GM12878 (cell line): ENCODE results near the gene NEURL3. TPM values are rescaled to one million over a fixed set of nuclear protein-coding genes. Genes with fewer than 3 reads are reported as not detected.

Experiments
- ATAC-seq: fragments of 200-7000 bp; cut with Tn5 transposase; 3 replicates; pipeline ENCODE4 v1.9.1; 2020; ENCODE audit warnings: mild to moderate bottlenecking, moderate library complexity
- BruUV-seq: library from RNA; stranded (reverse); fragments of 400-500 nt; replicated peaks from 2 replicates; lab custom pipeline; 2021; lab: Mats Ljungman, UMichigan
- CTCF ChIA-PET: fragments of 300-600 bp; sonication (Branson Sonifier 250); formaldehyde crosslinking; extraction: SDS; loops from one replicate; lab custom pipeline; 2021; ENCODE audit warnings: inconsistent platforms; lab: Yijun Ruan, JAX
- POLR2A ChIA-PET: fragments of 350-600 bp; formaldehyde crosslinking; extraction: SDS; loops from one replicate; lab custom pipeline; 2021; ENCODE audit warnings: inconsistent platforms; lab: Charles Lee
- RAD21 ChIA-PET: fragments of 300-600 bp; sonication (Branson Sonifier 250); formaldehyde crosslinking; loops from one replicate; lab custom pipeline; 2023; ENCODE audit warnings: antibody characterized with exemption; ENCODE audit not compliant: unreplicated experiment; lab: Charles Lee
- SMC1A ChIA-PET: fragments of 300-600 bp; sonication (Branson Sonifier 250); formaldehyde crosslinking; loops from one replicate; lab custom pipeline; 2023; ENCODE audit not compliant: unreplicated experiment, uncharacterized antibody; lab: Charles Lee
- DNase-seq: peaks from one replicate; pipeline ENCODE4 v3.0.0-alpha.2; 2011; ENCODE audit warnings: low read depth, low spot score
- FAIRE-seq: peaks from 3 replicates; lab custom pipeline; 2011; peaks lifted over from hg19 to GRCh38; lab: Jason Lieb, UNC
- H2AFZ ChIP-seq: 2 replicates; pipeline ENCODE4 v1.6.0; 2011; ENCODE audit warnings: low read depth, low read length, control low read depth; ENCODE audit not compliant: control insufficient read depth
- H3K27ac ChIP-seq: 2 replicates; pipeline ENCODE4 v1.5.1; 2011; ENCODE audit warnings: control low read depth; ENCODE audit not compliant: control insufficient read depth, insufficient read depth
- H3K27me3 ChIP-seq, 2 experiments: replicated peaks in 1 of 2; 2 replicates each; pipeline versions ENCODE4 v1.6.0 to v1.6.1; 2011; ENCODE audit warnings: low read length in 1 of 2; ENCODE audit not compliant: control insufficient read depth in 2 of 2, insufficient read depth in 2 of 2
- H3K36me3 ChIP-seq, 2 experiments: 2 replicates each; pipeline ENCODE4 v1.5.1; 2011; ENCODE audit warnings: low read length in 1 of 2; ENCODE audit not compliant: control insufficient read depth in 2 of 2, insufficient read depth in 2 of 2
- H3K4me1 ChIP-seq: 2 replicates; pipeline ENCODE4 v1.6.1; 2011; ENCODE audit warnings: mild to moderate bottlenecking, low read length, moderate library complexity, mixed read lengths; ENCODE audit not compliant: control insufficient read depth, insufficient read depth
- H3K4me2 ChIP-seq: 2 replicates; pipeline ENCODE4 v1.6.0; 2011; ENCODE audit warnings: control low read depth; ENCODE audit not compliant: control insufficient read depth, insufficient read depth
- H3K4me3 ChIP-seq: fragments of 200-600 bp; sonication (generic); 2 replicates; pipeline ENCODE4 v1.5.1; 2016
- H3K79me2 ChIP-seq: 2 replicates; pipeline ENCODE4 v1.6.0; 2011; ENCODE audit warnings: low read length; ENCODE audit not compliant: control insufficient read depth, insufficient read depth
- H3K9ac ChIP-seq: 2 replicates; pipeline ENCODE4 v1.8.0; 2011; ENCODE audit warnings: low read length, control low read depth, mixed read lengths; ENCODE audit not compliant: control insufficient read depth, insufficient read depth
- H3K9me3 ChIP-seq: replicated peaks from 3 replicates; pipeline ENCODE4 v1.5.1; 2011; ENCODE audit warnings: mild to moderate bottlenecking, low read length; ENCODE audit not compliant: control insufficient read depth, insufficient read depth
- H4K20me1 ChIP-seq: 2 replicates; pipeline ENCODE4 v1.6.0; 2011; ENCODE audit not compliant: control insufficient read depth, insufficient read depth
- CHD2 ChIP-seq: IDR thresholded peaks from 2 replicates; pipeline ENCODE4 v1.6.1; 2011; ENCODE audit warnings: low read depth, low read length, improper control_type of control experiment, borderline replicate concordance
- CUX1 ChIP-seq: IDR thresholded peaks from 2 replicates; pipeline ENCODE4 v1.6.1; 2012; ENCODE audit warnings: improper control_type of control experiment, low read depth, low read length; ENCODE audit not compliant: insufficient replicate concordance
- HDGF ChIP-seq: fragments of 450-650 bp; IDR thresholded peaks from 2 replicates; pipeline ENCODE4 v1.6.1; 2016; ENCODE audit warnings: antibody characterized with exemption
- JUNB ChIP-seq: IDR thresholded peaks from 2 replicates; pipeline ENCODE4 v1.6.1; 2016; ENCODE audit warnings: antibody characterized with exemption, mild to moderate bottlenecking
- JUND ChIP-seq: IDR thresholded peaks from 2 replicates; pipeline ENCODE4 v1.6.1; 2012; ENCODE audit warnings: low read depth, mild to moderate bottlenecking, low read length, improper control_type of control experiment, moderate library complexity
- KAT2A ChIP-seq: conservative IDR thresholded peaks from 2 replicates; pipeline ENCODE4 v1.6.1; 2011; ENCODE audit warnings: low read depth, low read length; ENCODE audit not compliant: control insufficient read depth
- MEF2B ChIP-seq: fragments of 450-650 bp; IDR thresholded peaks from 2 replicates; pipeline ENCODE4 v1.6.1; 2018; ENCODE audit warnings: mild to moderate bottlenecking, moderate library complexity; ENCODE audit not compliant: partially characterized antibody, poor library complexity, severe bottlenecking
- MTA2 ChIP-seq: fragments of 450-650 bp; IDR thresholded peaks from 2 replicates; pipeline ENCODE4 v1.6.1; 2016; ENCODE audit warnings: low read depth, mild to moderate bottlenecking, moderate library complexity
- SIX5 ChIP-seq: IDR thresholded peaks from 2 replicates; pipeline ENCODE4 v1.6.1; 2011; ENCODE audit warnings: mild to moderate bottlenecking, low read depth, low read length, moderate library complexity; ENCODE audit not compliant: severe bottlenecking
- SP1 ChIP-seq: IDR thresholded peaks from one replicate; pipeline ENCODE4 v1.6.1; 2011; ENCODE audit warnings: low read depth, low read length
- YY1 ChIP-seq: IDR thresholded peaks from 2 replicates; pipeline ENCODE4 v1.6.1; 2011; ENCODE audit warnings: low read depth, mild to moderate bottlenecking, low read length
- ZBED1 ChIP-seq: IDR thresholded peaks from 2 replicates; pipeline ENCODE4 v1.6.1; 2016; ENCODE audit warnings: borderline replicate concordance
- WGBS: methylation state at CpG from one replicate; pipeline ENCODE4 v1.1.6; 2016; ENCODE audit warnings: low lambda C conversion rate; ENCODE audit not compliant: insufficient replicate concordance, insufficient coverage; ENCODE audit errors: missing lambda C conversion rate; 5-methylcytosine and 5-hydroxymethylcytosine counted together
- in situ Hi-C: fragments of 300-500 bp; cut with MboI; formaldehyde crosslinking; loops from 9 replicates; pipeline ENCODE4 v1.14.3; 2018; ENCODE audit warnings: mixed read lengths
- intact Hi-C: fragments of 100-400 bp; cut with micrococcal nuclease; formaldehyde crosslinking; loops from one replicate; pipeline ENCODE4 v1.14.2; 2022; ENCODE audit not compliant: unreplicated experiment
- polyA plus RNA-seq, 11 experiments: library from polyadenylated mRNA; depleted of rRNA in 4 of 11; unstranded in 6 of 11; stranded (reverse) in 5 of 11; fragments of >200 nt; fragmentation: Nextera tagmentation in 4 of 11; fragmentation: Illumina TruSeq in 1 of 11; extraction: Ambion mirVana in 4 of 11; extraction: Trizol in 1 of 11; gene quantifications; 1 replicate in 1 of 11; 2 replicates in 10 of 11; pipeline versions ENCODE4 v1.2.1 to v1.2.3, GENCODE V29; 2011 to 2016; ENCODE audit warnings: inconsistent platforms in 2 of 11, missing spikeins in 2 of 11, low read depth in 1 of 11
- total RNA-seq, 4 experiments: library from RNA; depleted of rRNA in 3 of 4; stranded (reverse); fragments of >200 nt in 3 of 4; fragmentation: Illumina TruSeq in 1 of 4; extraction: Trizol in 1 of 4; gene quantifications; 2 replicates each; pipeline versions ENCODE4 v1.2.1 to v1.2.3, GENCODE V29; 2013 to 2021
- TF ChIP-seq, protein P1 (sequence below): IDR thresholded peaks from 2 replicates; pipeline ENCODE4 v1.6.1; 2011; ENCODE audit warnings: low read depth, low read length, improper control_type of control experiment, borderline replicate concordance

Gene NEURL3
- total and polyA plus RNA-seq, 10 of the 15 experiments (the other 5 are each of a cell fraction or from before 2014, with no cell fraction given): 0.03 to 6.3 (median 0.47) TPM

DNA sequence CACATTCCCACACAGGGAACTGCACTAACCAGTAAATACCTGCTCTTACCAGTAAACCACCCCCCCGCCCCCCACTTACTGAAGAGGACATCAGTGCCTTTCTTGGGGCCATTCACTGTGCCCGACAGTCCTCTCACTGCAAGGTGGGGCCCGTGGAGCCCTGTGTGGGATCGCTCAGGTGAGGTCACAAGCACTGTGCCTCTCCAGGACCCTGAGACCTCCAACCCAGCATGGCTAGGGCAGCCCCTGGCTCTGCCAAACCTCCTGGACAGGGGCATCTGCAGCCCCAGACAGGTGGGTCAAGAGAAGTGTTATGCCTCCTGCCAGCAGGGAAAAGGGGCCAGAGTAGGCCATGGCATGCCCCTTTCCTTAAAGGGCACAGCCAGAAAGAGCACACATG, 6.7 kb upstream of the NEURL3 start (continued):
- no peak for TF ChIP-seq JUND
- TF ChIP-seq MEF2B: no peak

DNA sequence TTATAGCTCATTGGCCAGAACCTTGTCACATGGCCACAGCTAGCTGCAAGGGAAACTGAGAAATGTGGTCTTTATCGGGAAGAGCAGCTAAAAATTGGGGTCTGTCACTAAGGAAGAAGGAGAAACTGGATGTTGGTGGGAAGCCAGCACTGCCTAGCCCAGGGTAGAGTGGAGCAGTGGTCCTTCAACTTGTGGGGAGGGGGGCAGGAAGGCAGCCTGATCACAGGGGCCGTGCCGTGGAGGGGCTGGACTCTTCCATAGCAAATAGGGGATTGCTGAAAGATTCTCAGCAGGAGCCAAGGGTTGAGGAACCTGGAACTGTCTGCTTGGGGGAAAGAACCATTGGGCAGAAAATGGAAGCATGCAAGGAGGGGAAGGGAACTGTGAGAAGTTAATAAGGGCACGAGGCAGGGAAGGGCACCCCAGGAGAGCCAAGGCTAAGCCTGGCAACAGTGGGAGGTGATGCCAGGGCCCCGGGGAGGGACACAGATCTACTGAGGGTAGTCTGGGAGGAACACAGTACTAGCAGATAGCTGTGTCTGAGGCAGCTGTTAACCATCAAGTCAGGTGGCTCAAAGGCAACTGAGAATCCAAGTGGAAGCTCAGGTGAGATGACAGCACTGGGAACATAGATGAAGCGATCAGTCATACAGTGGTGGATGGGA, 5.9 kb upstream of the NEURL3 start:
- H3K4me2 ChIP-seq: no peak overlapping the region
- no peaks in the 10 kb centered on the region for H3K36me3 ChIP-seq
- no peak overlapping the region for H3K27ac ChIP-seq
- WGBS: 67% methylated on average over 6 of the region's 6 CpGs
- ChIA-PET RAD21 (interaction anchor here (0.6 to 9.9 kb wide), 11 partner anchors 11 to 518 kb away, joined by 3 to 144 read pairs (median 6); no protein-coding TSS in a partner anchor), SMC1A (interaction anchor here (0.7 to 8.1 kb wide), 20 partner anchors 8 to 263 kb away, joined by 3 to 123 read pairs (median 4); no protein-coding TSS in a partner anchor), CTCF (interaction anchor here (0.6 to 13.0 kb wide), 22 partner anchors 10 to 445 kb away, joined by 3 to 307 read pairs (median 6); no protein-coding TSS in a partner anchor), POLR2A (interaction anchor here (1.2 to 1.7 kb wide), 3 partner anchors 12 to 43 kb away, joined by 3 to 15 read pairs (median 5); no protein-coding TSS in a partner anchor)
- BruUV-seq: no TSS peak
- intact Hi-C loops (no loop called here), in situ Hi-C loops (no loop called here)
- no peak overlapping the region for H3K9ac ChIP-seq
- no peak overlapping the region for H3K4me3 ChIP-seq
- ATAC-seq (no peak), DNase-seq (no peak), FAIRE-seq (no peak)
- no peak overlapping the region; the same call in 1 of the 2 replicates for H2AFZ ChIP-seq
- no peak for TF ChIP-seq YY1
- no peak for TF ChIP-seq CUX1
- no peak for TF ChIP-seq SP1
- TF ChIP-seq, protein P1, sequence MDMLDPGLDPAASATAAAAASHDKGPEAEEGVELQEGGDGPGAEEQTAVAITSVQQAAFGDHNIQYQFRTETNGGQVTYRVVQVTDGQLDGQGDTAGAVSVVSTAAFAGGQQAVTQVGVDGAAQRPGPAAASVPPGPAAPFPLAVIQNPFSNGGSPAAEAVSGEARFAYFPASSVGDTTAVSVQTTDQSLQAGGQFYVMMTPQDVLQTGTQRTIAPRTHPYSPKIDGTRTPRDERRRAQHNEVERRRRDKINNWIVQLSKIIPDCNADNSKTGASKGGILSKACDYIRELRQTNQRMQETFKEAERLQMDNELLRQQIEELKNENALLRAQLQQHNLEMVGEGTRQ: no peak
- TF ChIP-seq HDGF: no peak
- TF ChIP-seq KAT2A: no peak
- no peak for TF ChIP-seq CHD2
- no peak for TF ChIP-seq ZBED1
- TF ChIP-seq SIX5: no peak
- no peak for TF ChIP-seq MTA2
- no peak for TF ChIP-seq JUNB
- H4K20me1 ChIP-seq: no peaks in the 10 kb centered on the region
- H3K79me2 ChIP-seq: no peaks in the 10 kb centered on the region
- peaks cover 12% of the 10 kb centered on the region for H3K4me1 ChIP-seq
- no peaks in the 10 kb centered on the region for H3K27me3 ChIP-seq
- H3K9me3 ChIP-seq: no peaks in the 10 kb centered on the region; the same call in 2 of the 3 replicates
